Neural cell (in vitro differentiated cells): ENCODE results near the gene DCLK1. TPM values are rescaled to one million over a fixed set of nuclear protein-coding genes. Genes with fewer than 3 reads are reported as not detected.
A peak's percentile ranks its signal among the peaks of the same experiment; 100 is the strongest.
"Not testable (repeated sequence)": the region's sequence is repeated elsewhere in the genome, so short reads cannot be mapped to it uniquely, and the experiment has no call there.

Experiments used
- H2AFZ ChIP-seq: fragments of 200-600, 300-800 bp; sonication (generic), shearing (Covaris generic); 2 replicates; pipeline ENCODE4 v1.6.0; 2014; ENCODE audit warnings: low read depth, mild to moderate bottlenecking, antibody characterized with exemption, low read length, moderate library complexity
- H3F3A ChIP-seq: fragments of 200-600 bp; shearing (Covaris generic); 2 replicates; pipeline ENCODE4 v1.6.1; 2016; ENCODE audit warnings: mild to moderate bottlenecking, moderate library complexity, mixed read lengths, antibody characterized with exemption, low read length; ENCODE audit not compliant: insufficient read depth, poor library complexity, severe bottlenecking
- H3K27ac ChIP-seq: fragments of 200-600, 300-800 bp; sonication (generic), shearing (Covaris generic); 2 replicates; pipeline ENCODE4 v1.5.1; 2014; ENCODE audit warnings: mild to moderate bottlenecking, low read length, moderate library complexity
- H3K27me3 ChIP-seq: fragments of 300-800, 200-600 bp; sonication (generic), shearing (Covaris generic); 2 replicates; pipeline ENCODE4 v1.6.0; 2014; ENCODE audit warnings: mild to moderate bottlenecking, low read depth, low read length, moderate library complexity; ENCODE audit not compliant: insufficient read depth
- H3K36me3 ChIP-seq: fragments of 300-800, 200-600 bp; sonication (generic), shearing (Covaris generic); 2 replicates; pipeline ENCODE4 v1.5.1; 2014; ENCODE audit warnings: mild to moderate bottlenecking, antibody characterized with exemption, low read length, moderate library complexity; ENCODE audit not compliant: insufficient read depth
- H3K4me2 ChIP-seq: fragments of 300-800, 200-600 bp; sonication (generic), shearing (Covaris generic); 2 replicates; pipeline ENCODE4 v1.6.0; 2014; ENCODE audit warnings: mild to moderate bottlenecking, low read length
- H3K4me3 ChIP-seq: fragments of 300-800, 200-600 bp; sonication (generic), shearing (Covaris generic); 2 replicates; pipeline ENCODE4 v1.5.1; 2014; ENCODE audit warnings: mild to moderate bottlenecking, low read length, moderate library complexity
- H3K79me2 ChIP-seq: fragments of 200-600 bp; shearing (Covaris generic); replicated peaks from 2 replicates; pipeline ENCODE4 v1.6.0; 2014; ENCODE audit warnings: mild to moderate bottlenecking, low read length, moderate library complexity; ENCODE audit not compliant: insufficient read depth
- H3K9ac ChIP-seq: fragments of 300-800, 200-600 bp; sonication (generic), shearing (Covaris generic); 2 replicates; pipeline ENCODE4 v1.6.1; 2016; ENCODE audit warnings: mild to moderate bottlenecking, low read length, mixed read lengths
- H3K9me2 ChIP-seq: fragments of 200-600 bp; shearing (Covaris generic); 2 replicates; pipeline ENCODE4 v1.6.1; 2016; ENCODE audit warnings: mild to moderate bottlenecking, low read length, mixed read lengths; ENCODE audit not compliant: insufficient read depth
- H3K9me3 ChIP-seq: fragments of 200-600, 300-800 bp; sonication (generic), shearing (Covaris generic); 2 replicates; pipeline ENCODE4 v1.6.1; 2016; ENCODE audit warnings: mild to moderate bottlenecking, mixed run types, low read length, moderate library complexity, mixed read lengths
- H4K20me1 ChIP-seq: fragments of 200-600 bp; shearing (Covaris generic); 2 replicates; pipeline ENCODE4 v1.6.1; 2016; ENCODE audit warnings: mild to moderate bottlenecking, mixed run types; ENCODE audit not compliant: insufficient read depth
- CTCF ChIP-seq: fragments of 450-650 bp; IDR thresholded peaks from 2 replicates; pipeline ENCODE4 v1.5.1; 2014; ENCODE audit warnings: antibody characterized with exemption, mild to moderate bottlenecking, moderate library complexity; ENCODE audit not compliant: poor library complexity, severe bottlenecking
- EP300 ChIP-seq: fragments of 450-650 bp; conservative IDR thresholded peaks from 2 replicates; pipeline ENCODE4 v1.6.1; 2014; ENCODE audit warnings: antibody characterized with exemption, mild to moderate bottlenecking, moderate library complexity; ENCODE audit not compliant: poor library complexity, severe bottlenecking
- EZH2 ChIP-seq: fragments of 200-600, 300-800 bp; shearing (Covaris generic), sonication (generic); IDR thresholded peaks from 2 replicates; pipeline ENCODE4 v1.6.1; 2014; ENCODE audit warnings: antibody characterized with exemption, low read length, borderline replicate concordance, mild to moderate bottlenecking; ENCODE audit not compliant: insufficient read depth, poor library complexity, severe bottlenecking
- MXI1 ChIP-seq: fragments of 450-650 bp; conservative IDR thresholded peaks from 2 replicates; pipeline ENCODE4 v1.6.1; 2014; ENCODE audit warnings: antibody characterized with exemption, mild to moderate bottlenecking; ENCODE audit not compliant: poor library complexity, severe bottlenecking
- POLR2AphosphoS5 ChIP-seq: IDR thresholded peaks from 2 replicates; pipeline ENCODE4 v1.6.1; 2012
- RAD21 ChIP-seq: fragments of 450-650 bp; conservative IDR thresholded peaks from 2 replicates; pipeline ENCODE4 v1.6.1; 2014; ENCODE audit warnings: antibody characterized with exemption, mild to moderate bottlenecking, moderate library complexity
- REST ChIP-seq: IDR thresholded peaks from 2 replicates; pipeline ENCODE4 v1.6.1; 2012; ENCODE audit warnings: borderline replicate concordance
- SMC3 ChIP-seq: fragments of 450-650 bp; conservative IDR thresholded peaks from 2 replicates; pipeline ENCODE4 v1.6.1; 2014; ENCODE audit warnings: antibody characterized with exemption, mild to moderate bottlenecking, moderate library complexity; ENCODE audit not compliant: poor library complexity
- TAF1 ChIP-seq: IDR thresholded peaks from 2 replicates; pipeline ENCODE4 v1.6.1; 2012; ENCODE audit warnings: low read depth
- polyA plus RNA-seq: library from polyadenylated mRNA; depleted of rRNA; stranded (reverse); fragments of >200 nt; gene quantifications from 2 replicates; pipeline ENCODE4 v1.2.3, GENCODE V29; 2014

DCLK1 gene
- polyA plus RNA-seq, 1 donor from 2014 or later: 124 TPM

GRCh38 chr13:36102721-36103120 lies 28.5 kb downstream of the DCLK1 start:
- Histone ChIP-seq H4K20me1 (no peaks in the 10 kb centered on the region), H3K9ac (no peak overlapping the region), H3K36me3 (peaks cover 10% of the 10 kb centered on the region), H3K27me3 (no peaks in the 10 kb centered on the region), H3K4me2 (no peak overlapping the region), H3F3A (no peaks in the 10 kb centered on the region), H3K9me2 (no peaks in the 10 kb centered on the region), H3K4me3 (no peak overlapping the region), H2AFZ (no peak overlapping the region), H3K9me3 (no peaks in the 10 kb centered on the region), H3K27ac (peak overlapping the region; percentile 86), H3K79me2 (peaks cover 44% of the 10 kb centered on the region)
- no peak for TF ChIP-seq TAF1
- TF ChIP-seq REST: no peak
- no peak for TF ChIP-seq EP300
- TF ChIP-seq SMC3: no peak
- no peak for TF ChIP-seq CTCF

- not testable (repeated sequence) for H3K9me2 ChIP-seq, H3K27me3 ChIP-seq, H3F3A ChIP-seq, H3K9me3 ChIP-seq, H2AFZ ChIP-seq, H3K4me2 ChIP-seq, H3K36me3 ChIP-seq, H4K20me1 ChIP-seq
- H3K4me3 ChIP-seq: peak overlapping the region; percentile 46
- peak overlapping the region; percentile 46 for H3K9ac ChIP-seq
- H3K79me2 ChIP-seq: peaks cover 49% of the 10 kb centered on the region
- H3K27ac ChIP-seq: peak overlapping the region; percentile 86
These were observed 29.3 kb downstream of the DCLK1 start for GRCh38 chr13:36101907-36102306.

GRCh38 chr13:36101157-36101556 lies 30.0 kb downstream of the DCLK1 start:
- H3F3A ChIP-seq: no peaks in the 10 kb centered on the region
- no peak overlapping the region for H2AFZ ChIP-seq
- peaks cover 42% of the 10 kb centered on the region for H3K79me2 ChIP-seq
- no peaks in the 10 kb centered on the region for H3K27me3 ChIP-seq
- peak overlapping the region; percentile 46 for H3K9ac ChIP-seq
- H4K20me1 ChIP-seq: no peaks in the 10 kb centered on the region
- TF ChIP-seq EZH2 (no peak), SMC3 (no peak), RAD21 (no peak), MXI1 (peak; percentile 67), REST (peak; percentile 92), CTCF (no peak), POLR2AphosphoS5 (peak; percentile 96), TAF1 (peak; percentile 39), EP300 (peak; percentile 96)
- H3K9me2 ChIP-seq: no peaks in the 10 kb centered on the region
- no peaks in the 10 kb centered on the region for H3K9me3 ChIP-seq
- peak overlapping the region; percentile 26 for H3K4me2 ChIP-seq
- peak overlapping the region; percentile 86 for H3K27ac ChIP-seq
- H3K36me3 ChIP-seq: peaks cover 10% of the 10 kb centered on the region
- peak overlapping the region; percentile 46 for H3K4me3 ChIP-seq
